Femur (tissue), 1 donor: ENCODE measurements around the gene CDK16.

Experiments used
- DNase-seq: peaks from one replicate; pipeline ENCODE4 v3.0.0-alpha.2; 2017

The CDK16 gene

GRCh38 chrX:47209508-47210238 lies 8.8 kb upstream of the CDK16 start:
- DNase-seq = no peak

DNA sequence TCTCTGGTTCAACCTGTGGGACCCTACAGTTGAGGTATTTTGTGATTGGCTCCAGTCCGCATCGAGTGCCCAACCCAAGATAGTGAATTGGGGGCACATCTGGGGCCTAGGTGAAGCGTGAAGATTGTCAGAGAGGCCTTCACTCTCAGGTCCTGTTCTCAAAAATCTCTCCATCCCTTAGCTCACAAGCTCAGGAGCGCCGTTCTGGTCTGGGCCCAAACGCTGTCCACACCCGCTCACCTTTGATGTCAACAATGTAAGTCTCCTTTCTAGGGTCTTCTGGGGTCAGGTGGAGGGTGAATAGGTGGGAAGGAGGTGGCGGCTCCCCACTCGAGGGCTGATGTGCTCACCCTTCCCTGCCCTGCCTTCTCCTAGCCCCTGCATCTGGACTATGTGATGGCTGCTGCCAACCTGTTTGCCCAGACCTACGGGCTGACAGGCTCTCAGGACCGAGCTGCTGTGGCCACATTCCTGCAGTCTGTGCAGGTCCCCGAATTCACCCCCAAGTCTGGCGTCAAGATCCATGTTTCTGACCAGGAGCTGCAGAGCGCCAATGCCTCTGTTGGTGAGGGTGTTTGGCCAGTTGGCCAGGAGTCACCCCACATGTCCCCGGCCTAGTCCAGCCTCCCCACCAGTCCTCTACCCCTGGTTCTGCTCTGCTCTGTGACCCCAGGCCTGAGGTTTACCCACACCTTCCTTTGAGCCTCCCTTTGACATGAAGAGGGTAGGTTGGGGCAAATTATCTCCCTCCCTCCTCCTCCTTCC lies 7.6 kb upstream of the CDK16 start:
- DNase-seq = no peak

- DNase-seq = no peak
Measured at GRCh38 chrX:47212381-47213293, 5.8 kb upstream of the CDK16 start.

GRCh38 chrX:47214435-47215077 lies 3.9 kb upstream of the CDK16 start:
- peak; percentile 37 for DNase-seq

GRCh38 chrX:47215291-47215900 lies 3.1 kb upstream of the CDK16 start:
- peak; percentile 20 for DNase-seq

- DNase-seq = peak; percentile 16
Measured at GRCh38 chrX:47216393-47216925, 2.0 kb upstream of the CDK16 start.

GRCh38 chrX:47217121-47217851 lies 1.2 kb upstream of the CDK16 start:
- DNase-seq = no peak

DNA sequence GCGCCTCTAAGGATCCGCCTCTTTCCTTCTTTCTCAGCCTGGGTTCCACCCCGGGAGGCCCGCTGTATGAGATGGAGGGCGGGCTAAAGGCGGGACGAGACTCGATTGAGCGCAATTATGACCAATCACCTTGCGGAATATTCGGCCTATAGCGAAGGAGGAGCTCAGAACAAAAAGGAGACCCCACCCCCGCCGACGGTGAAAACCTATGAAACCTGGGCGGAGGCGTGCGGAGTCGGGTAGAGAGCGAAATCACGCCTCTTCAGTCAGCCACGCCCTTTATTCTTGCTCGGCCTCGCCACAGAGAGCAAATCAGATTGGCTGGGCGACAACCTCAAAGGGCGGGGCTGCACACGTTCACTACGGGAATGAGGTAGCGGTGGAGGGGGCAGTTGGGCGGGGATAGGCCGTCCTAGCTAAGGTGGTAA lies 615 bp upstream of the CDK16 start:
- peak; percentile 99 for DNase-seq

- DNase-seq = peak; percentile 69
Measured at GRCh38 chrX:47218920-47219815, 687 bp downstream of the CDK16 start.

- DNase-seq = peak; percentile 12
Measured at GRCh38 chrX:47221756-47222155, 3.3 kb downstream of the CDK16 start.

GRCh38 chrX:47222751-47223350 lies 4.4 kb downstream of the CDK16 start:
- peak; percentile 13 for DNase-seq

GRCh38 chrX:47223476-47224250 lies 5.2 kb downstream of the CDK16 start:
- peak; percentile 11 for DNase-seq

GRCh38 chrX:47224266-47224895 lies 5.9 kb downstream of the CDK16 start:
- peak; percentile 8 for DNase-seq

- peak; percentile 10 for DNase-seq
Measured at GRCh38 chrX:47224896-47225290, 6.4 kb downstream of the CDK16 start.

GRCh38 chrX:47226071-47226470 lies 7.6 kb downstream of the CDK16 start:
- DNase-seq = peak; percentile 20

- peak; percentile 18 for DNase-seq
Measured at GRCh38 chrX:47226531-47227333, 8.3 kb downstream of the CDK16 start.

GRCh38 chrX:47227334-47227583 lies 8.8 kb downstream of the CDK16 start:
- DNase-seq = no peak
